Measurements from ENCODE around the gene CAMK2A.

GRCh38 chr5:150256410-150257064, 33.0 kb downstream of the CAMK2A start:
- no peak for TF ChIP-seq EZH2 (IDR thresholded peaks at IDR 0.05; ENCODE audit: insufficient read depth, low read length)
- no peak for TF ChIP-seq CTCF (IDR thresholded peaks at IDR 0.05; ENCODE audit: insufficient read depth, low read depth, low read length)
